HCT116 (cell line): ENCODE results near the gene IER3. TPM values are rescaled to one million over a fixed set of nuclear protein-coding genes. Genes with fewer than 3 reads are reported as not detected.

ENCODE experiments used
- ATAC-seq: fragments of 200-7000 bp; cut with Tn5 transposase; 2 replicates; pipeline ENCODE4 v1.9.1; 2020; ENCODE audit warnings: mild to moderate bottlenecking, moderate library complexity
- BruUV-seq: library from RNA; stranded (reverse); fragments of 400-500 nt; replicated peaks from 2 replicates; lab custom pipeline; 2021; lab: Mats Ljungman, UMichigan
- CTCF ChIA-PET: fragments of 300-600 bp; sonication (Branson Sonifier 250); formaldehyde crosslinking; loops from one replicate; lab custom pipeline; 2021; ENCODE audit warnings: antibody characterized with exemption; lab: Charles Lee
- POLR2A ChIA-PET: fragments of 300-600, 350-600 bp; sonication (Branson Sonifier 250); formaldehyde crosslinking; loops from one replicate; lab custom pipeline; 2021; ENCODE audit warnings: antibody characterized with exemption; lab: Charles Lee
- RAD21 ChIA-PET, 2 experiments: fragments of 300-600 bp; sonication (Branson Sonifier 250); formaldehyde crosslinking; loops; one replicate each; lab custom pipeline; 2023; ENCODE audit warnings: low total read pairs in 2 of 2; ENCODE audit not compliant: uncharacterized antibody in 2 of 2, unreplicated experiment in 2 of 2, low non-redundant PET in 1 of 2; lab: Charles Lee
- DNase-seq: peaks from one replicate; pipeline ENCODE4 v3.0.0-alpha.2; 2010; ENCODE audit warnings: low read depth, low spot score
- H2AFZ ChIP-seq: fragments of 200-600 bp; shearing (Covaris generic), sonication (generic); 2 replicates; pipeline ENCODE4 v1.6.1; 2017; ENCODE audit warnings: low read depth, mixed run types, mixed read lengths, antibody characterized with exemption, low read length; ENCODE audit not compliant: poor library complexity, severe bottlenecking
- H3K27ac ChIP-seq: 2 replicates; pipeline ENCODE4 v1.5.1; 2012; ENCODE audit warnings: low read depth, low read length
- H3K27me3 ChIP-seq: fragments of 200-600 bp; sonication (generic); 2 replicates; pipeline ENCODE4 v1.6.1; 2016; ENCODE audit warnings: mixed run types, low read length, mixed read lengths; ENCODE audit not compliant: insufficient read depth
- H3K36me3 ChIP-seq, 2 experiments: fragments of 200-500 bp in 1 of 2; fragments of 200-600 bp in 1 of 2; sonication (Bioruptor generic) in 1 of 2; sonication (generic) in 1 of 2; 2 replicates each; pipeline versions ENCODE4 v1.5.1 to v1.6.1; 2014 to 2016; ENCODE audit warnings: low read length in 2 of 2, inconsistent platforms in 1 of 2, mixed read lengths in 1 of 2, mixed run types in 1 of 2; ENCODE audit not compliant: insufficient read depth in 2 of 2, control insufficient read depth in 1 of 2
- H3K4me1 ChIP-seq, 2 experiments: fragments of 200-600 bp in 1 of 2; sonication (generic) in 1 of 2; 2 replicates each; pipeline versions ENCODE4 v1.5.1 to v1.6.1; 2012 to 2017; ENCODE audit warnings: low read length in 2 of 2, inconsistent platforms in 1 of 2, mild to moderate bottlenecking in 1 of 2, mixed read lengths in 1 of 2, mixed run types in 1 of 2, moderate library complexity in 1 of 2; ENCODE audit not compliant: insufficient read depth in 2 of 2, control insufficient read depth in 1 of 2
- H3K4me2 ChIP-seq: fragments of 200-600 bp; sonication (generic); 2 replicates; pipeline ENCODE4 v1.6.1; 2017; ENCODE audit warnings: mixed run types, low read length, mixed read lengths
- H3K4me3 ChIP-seq, 2 experiments: fragments of 200-600 bp in 1 of 2; sonication (generic) in 1 of 2; replicated peaks in 1 of 2; 2 replicates each; pipeline ENCODE4 v1.5.1; 2011 to 2016; ENCODE audit warnings: low read length in 2 of 2, control low read depth in 1 of 2, low read depth in 1 of 2, mild to moderate bottlenecking in 1 of 2, mixed read lengths in 1 of 2, mixed run types in 1 of 2
- H3K79me2 ChIP-seq: fragments of 200-600 bp; sonication (generic); 2 replicates; pipeline ENCODE4 v1.6.1; 2017; ENCODE audit warnings: mild to moderate bottlenecking, mixed run types, low read length, moderate library complexity, mixed read lengths; ENCODE audit not compliant: insufficient read depth
- H3K9ac ChIP-seq: fragments of 200-600 bp; sonication (generic); 2 replicates; pipeline ENCODE4 v1.6.1; 2016; ENCODE audit warnings: low read length, mixed read lengths
- H3K9me2 ChIP-seq: fragments of 200-600 bp; sonication (generic), shearing (Covaris generic); 2 replicates; pipeline ENCODE4 v1.6.1; 2017; ENCODE audit warnings: mixed run types, mild to moderate bottlenecking, moderate library complexity; ENCODE audit not compliant: insufficient read depth
- H3K9me3 ChIP-seq, 2 experiments: fragments of 200-500 bp in 1 of 2; fragments of 200-600 bp in 1 of 2; sonication (Bioruptor generic) in 1 of 2; sonication (generic) in 1 of 2; 2 replicates each; pipeline ENCODE4 v1.6.1; 2014 to 2017; ENCODE audit warnings: low read length in 2 of 2, mixed read lengths in 2 of 2, inconsistent platforms in 1 of 2, low read depth in 1 of 2, mild to moderate bottlenecking in 1 of 2, mixed run types in 1 of 2, moderate library complexity in 1 of 2; ENCODE audit not compliant: control insufficient read depth in 1 of 2, insufficient read depth in 1 of 2
- H4K20me1 ChIP-seq: fragments of 200-600 bp; sonication (generic), shearing (Covaris generic); 2 replicates; pipeline ENCODE4 v1.6.1; 2017; ENCODE audit warnings: mixed run types, mild to moderate bottlenecking, moderate library complexity; ENCODE audit not compliant: insufficient read depth
- CBX3 ChIP-seq: IDR thresholded peaks from 2 replicates; pipeline ENCODE4 v1.6.1; 2012; ENCODE audit warnings: low read depth
- CEBPB ChIP-seq: IDR thresholded peaks from 2 replicates; pipeline ENCODE4 v1.6.1; 2012; ENCODE audit warnings: low read depth
- EGR1 ChIP-seq: IDR thresholded peaks from 2 replicates; pipeline ENCODE4 v1.6.1; 2012; ENCODE audit warnings: low read depth
- FOSL1 ChIP-seq: IDR thresholded peaks from 2 replicates; pipeline ENCODE4 v1.6.1; 2012; ENCODE audit warnings: low read depth
- JUND ChIP-seq: IDR thresholded peaks from 2 replicates; pipeline ENCODE4 v1.6.1; 2012
- POLR2A ChIP-seq: IDR thresholded peaks from 2 replicates; pipeline ENCODE4 v1.7.0; 2011; ENCODE audit warnings: borderline replicate concordance; ENCODE audit not compliant: insufficient read depth, insufficient read length; ENCODE audit errors: extremely low read depth
- POLR2AphosphoS5 ChIP-seq: IDR thresholded peaks from 2 replicates; pipeline ENCODE4 v1.6.1; 2011; ENCODE audit warnings: mild to moderate bottlenecking, low read depth, low read length, moderate library complexity
- SIN3A ChIP-seq: IDR thresholded peaks from 2 replicates; pipeline ENCODE4 v1.6.1; 2012; ENCODE audit warnings: low read depth
- SRF ChIP-seq: IDR thresholded peaks from 2 replicates; pipeline ENCODE4 v1.6.1; 2012; ENCODE audit warnings: low read depth
- TCF7L2 ChIP-seq: IDR thresholded peaks from 2 replicates; pipeline ENCODE4 v1.7.0; 2011; ENCODE audit warnings: borderline replicate concordance, inconsistent platforms; ENCODE audit not compliant: insufficient read depth, insufficient read length; ENCODE audit errors: extremely low read depth
- YY1 ChIP-seq: IDR thresholded peaks from 2 replicates; pipeline ENCODE4 v1.6.1; 2011; ENCODE audit warnings: low read length, low read depth, moderate library complexity, mild to moderate bottlenecking; ENCODE audit not compliant: insufficient replicate concordance; ENCODE audit errors: extremely low read depth
- ZFX ChIP-seq: fragments of 450-650 bp; IDR thresholded peaks from 2 replicates; pipeline ENCODE4 v1.6.1; 2017
- ZNF274 ChIP-seq: fragments of 200-500 bp; sonication (Bioruptor generic); IDR thresholded peaks from 2 replicates; pipeline ENCODE4 v1.6.1; 2014; ENCODE audit warnings: mild to moderate bottlenecking, low read depth, low read length, inconsistent platforms
- intact Hi-C: fragments of 100-400 bp; cut with micrococcal nuclease; formaldehyde crosslinking; loops from 2 replicates; pipeline ENCODE4 v1.10.0; 2022
- total RNA-seq: library from RNA; stranded (reverse); gene quantifications from one replicate; pipeline ENCODE4 v1.2.1, GENCODE V29; 2021; ENCODE audit not compliant: unreplicated experiment
- TF ChIP-seq, protein P1 (sequence below): IDR thresholded peaks from 2 replicates; pipeline ENCODE4 v1.6.1; 2011; ENCODE audit warnings: mild to moderate bottlenecking, low read length, moderate library complexity; ENCODE audit not compliant: insufficient replicate concordance; ENCODE audit errors: extremely low read depth

IER3 gene
- total RNA-seq, 1 experiment from 2014 or later = 952 TPM

- no peaks in the 10 kb centered on the region for H4K20me1 ChIP-seq
- CTCF ChIA-PET = interaction anchor here (0.8 to 1.5 kb wide), 4 partner anchors 12 to 48 kb away, joined by 3 to 7 read pairs (median 4); no protein-coding TSS in a partner anchor
- no peak overlapping the region for H2AFZ ChIP-seq
- H3K79me2 ChIP-seq = no peaks in the 10 kb centered on the region
- no peaks in the 10 kb centered on the region for H3K9me3 ChIP-seq
- DNase-seq = peak; percentile 99
- BruUV-seq = no TSS peak
- intact Hi-C loops = loop anchor here (1.0 to 2.0 kb wide), 2 partner anchors 17 to 30 kb away; no protein-coding TSS in a partner anchor
- TF ChIP-seq CBX3 (no peak), FOSL1 (no peak), POLR2A (no peak), POLR2AphosphoS5 (peak; percentile 81), SIN3A (no peak), YY1 (peak; percentile 70), SRF (no peak), CEBPB (no peak), ZFX (peak; percentile 48; the same call in 1 of the 2 replicates), JUND (no peak), ZNF274 (no peak), TCF7L2 (peak; percentile 71), EGR1 (no peak)
- TF ChIP-seq, protein P1, sequence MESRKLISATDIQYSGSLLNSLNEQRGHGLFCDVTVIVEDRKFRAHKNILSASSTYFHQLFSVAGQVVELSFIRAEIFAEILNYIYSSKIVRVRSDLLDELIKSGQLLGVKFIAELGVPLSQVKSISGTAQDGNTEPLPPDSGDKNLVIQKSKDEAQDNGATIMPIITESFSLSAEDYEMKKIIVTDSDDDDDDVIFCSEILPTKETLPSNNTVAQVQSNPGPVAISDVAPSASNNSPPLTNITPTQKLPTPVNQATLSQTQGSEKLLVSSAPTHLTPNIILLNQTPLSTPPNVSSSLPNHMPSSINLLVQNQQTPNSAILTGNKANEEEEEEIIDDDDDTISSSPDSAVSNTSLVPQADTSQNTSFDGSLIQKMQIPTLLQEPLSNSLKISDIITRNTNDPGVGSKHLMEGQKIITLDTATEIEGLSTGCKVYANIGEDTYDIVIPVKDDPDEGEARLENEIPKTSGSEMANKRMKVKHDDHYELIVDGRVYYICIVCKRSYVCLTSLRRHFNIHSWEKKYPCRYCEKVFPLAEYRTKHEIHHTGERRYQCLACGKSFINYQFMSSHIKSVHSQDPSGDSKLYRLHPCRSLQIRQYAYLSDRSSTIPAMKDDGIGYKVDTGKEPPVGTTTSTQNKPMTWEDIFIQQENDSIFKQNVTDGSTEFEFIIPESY = no peak
- ATAC-seq = peak; percentile 82
- no peaks in the 10 kb centered on the region for H3K36me3 ChIP-seq
- peaks cover 76 to 97% of the 10 kb centered on the region in 2 experiments for H3K4me1 ChIP-seq
- H3K4me3 ChIP-seq = no peak overlapping the region
- H3K27me3 ChIP-seq = no peaks in the 10 kb centered on the region
- POLR2A ChIA-PET = interaction anchor here (1.0 to 16.4 kb wide), 8 partner anchors 9 to 67 kb away, joined by 3 to 680 read pairs (median 30); partner anchors contain the start of genes FLOT1 and IER3
- RAD21 ChIA-PET = interaction anchor here (1.0 to 1.5 kb wide), 6 partner anchors 9 to 29 kb away, joined by 3 to 6 read pairs (median 4); no protein-coding TSS in a partner anchor
- peak overlapping the region; percentile 96 for H3K27ac ChIP-seq
- no peaks in the 10 kb centered on the region for H3K9me2 ChIP-seq
- H3K4me2 ChIP-seq = peak overlapping the region; percentile 55
- H3K9ac ChIP-seq = peak overlapping the region; percentile 69
Observed at GRCh38 chr6:30752157-30752927, 8.0 kb upstream of the IER3 start.
